K562 (cell line): ENCODE measurements around the gene MYCT1. TPM values are rescaled to one million over a fixed set of nuclear protein-coding genes. Genes with fewer than 3 reads are reported as not detected.

ENCODE experiments used
- ATAC-seq: fragments of 200-7000 bp; cut with Tn5 transposase; 3 replicates; pipeline ENCODE4 v1.9.1; 2020; ENCODE audit warnings: moderate library complexity
- BruUV-seq: library from RNA; stranded (reverse); fragments of 400-500 nt; replicated peaks from 2 replicates; lab custom pipeline; 2021; lab: Mats Ljungman, UMichigan
- CTCF ChIA-PET: fragments of 300-600 bp; formaldehyde crosslinking; extraction: SDS; loops from one replicate; lab custom pipeline; 2021; ENCODE audit warnings: low intra/inter-chr PET ratio; lab: Yijun Ruan, JAX
- POLR2A ChIA-PET: fragments of 300-600, 350-650 bp; sonication (Branson Sonifier 250); formaldehyde crosslinking; extraction: SDS; loops from one replicate; lab custom pipeline; 2021; ENCODE audit warnings: antibody characterized with exemption, inconsistent platforms; lab: Yijun Ruan, JAX
- DNase-seq, 4 experiments: peaks; one replicate each; pipeline versions ENCODE4 v3.0.0 to v3.0.0-alpha.2; 2011 to 2018; ENCODE audit warnings: low spot score in 3 of 4, mixed read lengths in 3 of 4; ENCODE audit errors: extremely low read depth in 1 of 4
- FAIRE-seq: peaks from 2 replicates; lab custom pipeline; 2011; peaks lifted over from hg19 to GRCh38; lab: Jason Lieb, UNC
- H2AFZ ChIP-seq: 2 replicates; pipeline ENCODE4 v1.6.0; 2011; ENCODE audit warnings: low read depth, low read length, control low read depth, inconsistent platforms
- H3K27ac ChIP-seq: fragments of 200-600 bp; 3 replicates; pipeline ENCODE4 v1.8.0; 2011; ENCODE audit warnings: low read depth, mild to moderate bottlenecking, control low read depth, inconsistent platforms, low read length, moderate library complexity, mixed read lengths; ENCODE audit errors: extremely low read depth
- H3K27me3 ChIP-seq, 2 experiments: fragments of 300-600 bp in 1 of 2; 2 replicates in 1 of 2; 3 replicates in 1 of 2; pipeline versions ENCODE4 v1.6.0 to v1.8.0; 2011; ENCODE audit warnings: inconsistent platforms in 2 of 2, low read length in 2 of 2, mild to moderate bottlenecking in 1 of 2, mixed read lengths in 1 of 2, moderate library complexity in 1 of 2; ENCODE audit not compliant: control insufficient read depth in 2 of 2, insufficient read depth in 2 of 2
- H3K36me3 ChIP-seq: fragments of 300-600 bp; 3 replicates; pipeline ENCODE4 v1.8.0; 2011; ENCODE audit warnings: mild to moderate bottlenecking, low read length, inconsistent platforms; ENCODE audit not compliant: control insufficient read depth, insufficient read depth
- H3K4me1 ChIP-seq, 2 experiments: fragments of 200-600 bp in 1 of 2; replicated peaks in 1 of 2; 2 replicates in 1 of 2; 3 replicates in 1 of 2; pipeline versions ENCODE4 v1.5.1 to v1.8.0; 2011; ENCODE audit warnings: inconsistent platforms in 2 of 2, low read length in 2 of 2, mild to moderate bottlenecking in 1 of 2, mixed read lengths in 1 of 2, moderate library complexity in 1 of 2; ENCODE audit not compliant: control insufficient read depth in 2 of 2, insufficient read depth in 2 of 2
- H3K4me2 ChIP-seq: 2 replicates; pipeline ENCODE4 v1.6.1; 2011; ENCODE audit warnings: low read length, control low read depth, inconsistent platforms, mixed read lengths; ENCODE audit not compliant: insufficient read depth
- H3K4me3 ChIP-seq: fragments of 200-600 bp; sonication (generic), shearing (Covaris generic); 2 replicates; pipeline ENCODE4 v1.5.1; 2016; ENCODE audit warnings: control low read depth, inconsistent platforms
- H3K79me2 ChIP-seq: fragments of 200-600 bp; 3 replicates; pipeline ENCODE4 v1.8.0; 2011; ENCODE audit warnings: low read length, inconsistent platforms; ENCODE audit not compliant: control insufficient read depth, insufficient read depth
- H3K9ac ChIP-seq, 2 experiments: 2 replicates each; pipeline versions ENCODE4 v1.6.0 to v1.6.1; 2011; ENCODE audit warnings: low read depth in 2 of 2, low read length in 2 of 2, control low read depth in 1 of 2, inconsistent platforms in 1 of 2, mild to moderate bottlenecking in 1 of 2, mixed read lengths in 1 of 2; ENCODE audit not compliant: insufficient read depth in 1 of 2
- H3K9me1 ChIP-seq: one replicate; pipeline ENCODE4 v1.6.0; 2011; ENCODE audit warnings: inconsistent platforms, mild to moderate bottlenecking, low read length, moderate library complexity; ENCODE audit not compliant: control insufficient read depth, insufficient read depth
- H3K9me3 ChIP-seq: replicated peaks from 2 replicates; pipeline ENCODE4 v1.5.1; 2011; ENCODE audit warnings: low read depth, low read length, inconsistent platforms; ENCODE audit not compliant: control insufficient read depth, insufficient read depth
- H4K20me1 ChIP-seq: replicated peaks from 2 replicates; pipeline ENCODE4 v1.6.1; 2011; ENCODE audit warnings: low read length, inconsistent platforms, mixed read lengths; ENCODE audit not compliant: control insufficient read depth, insufficient read depth
- CXXC5 ChIP-seq: fragments of 250-450 bp; sonication (Bioruptor Pico); IDR thresholded peaks from 2 replicates; pipeline ENCODE4 v1.8.0; 2022; ENCODE audit warnings: inconsistent platforms, mild to moderate bottlenecking, moderate library complexity
- ELF4 ChIP-seq: fragments of 450-650 bp; formaldehyde crosslinking; IDR thresholded peaks from 2 replicates; pipeline ENCODE4 v1.4.0; 2022; ENCODE audit warnings: missing genetic modification characterization
- ETS1 ChIP-seq: conservative IDR thresholded peaks from 2 replicates; pipeline ENCODE4 v1.6.1; 2011; ENCODE audit warnings: low read depth, mild to moderate bottlenecking, low read length; ENCODE audit not compliant: control insufficient read depth
- KLF6 ChIP-seq: fragments of 250-450 bp; sonication (Bioruptor Pico); IDR thresholded peaks from 2 replicates; pipeline ENCODE4 v1.4.0; 2020; ENCODE audit warnings: mild to moderate bottlenecking, moderate library complexity, borderline replicate concordance
- PHB ChIP-seq: fragments of 250-450 bp; sonication (Bioruptor Pico); IDR thresholded peaks from 2 replicates; pipeline ENCODE4 v1.5.0; 2021
- SLC30A9 ChIP-seq: fragments of 250-450 bp; sonication (Bioruptor Pico); IDR thresholded peaks from 2 replicates; pipeline ENCODE4 v1.8.0; 2022; ENCODE audit warnings: mild to moderate bottlenecking, moderate library complexity
- SMARCA4 ChIP-seq: fragments of 450-650 bp; IDR thresholded peaks from 2 replicates; pipeline ENCODE4 v1.6.1; 2016
- STAT5B ChIP-seq: fragments of 250-450 bp; sonication (Bioruptor Pico); IDR thresholded peaks from 2 replicates; pipeline ENCODE4 v1.8.0; 2021; ENCODE audit warnings: mild to moderate bottlenecking, inconsistent platforms
- STAT6 ChIP-seq: sonication (generic); formaldehyde crosslinking; IDR thresholded peaks from 2 replicates; pipeline ENCODE4 v1.8.1; 2023; ENCODE audit warnings: mild to moderate bottlenecking, missing genetic modification reagents
- TARDBP ChIP-seq: fragments of 450-650 bp; IDR thresholded peaks from 2 replicates; pipeline ENCODE4 v1.6.1; 2016
- ZBTB49 ChIP-seq: sonication (generic); formaldehyde crosslinking; IDR thresholded peaks from 2 replicates; pipeline ENCODE4 v1.8.0; 2022; ENCODE audit warnings: missing genetic modification reagents, mild to moderate bottlenecking, borderline replicate concordance
- ZNF347 ChIP-seq: fragments of 450-650 bp; formaldehyde crosslinking; IDR thresholded peaks from 2 replicates; pipeline ENCODE4 v1.4.0; 2020; ENCODE audit warnings: low read depth, mild to moderate bottlenecking, moderate library complexity
- ZNF75A ChIP-seq: fragments of 450-650 bp; formaldehyde crosslinking; IDR thresholded peaks from 2 replicates; pipeline ENCODE4 v1.4.0; 2020; ENCODE audit warnings: mild to moderate bottlenecking
- ZNF778 ChIP-seq: fragments of 450-650 bp; formaldehyde crosslinking; IDR thresholded peaks from 2 replicates; pipeline ENCODE4 v1.4.0; 2020; ENCODE audit warnings: mild to moderate bottlenecking, moderate library complexity
- WGBS: fragments of 100-300 bp; shearing (Covaris generic); methylation state at CpG from one replicate; pipeline ENCODE4 v1.1.6; 2016; ENCODE audit warnings: low coverage, mixed read lengths; ENCODE audit not compliant: insufficient coverage; ENCODE audit errors: missing lambda C conversion rate; 5-methylcytosine and 5-hydroxymethylcytosine counted together
- in situ Hi-C: fragments of 300-500 bp; cut with MboI; formaldehyde crosslinking; loops from 4 replicates; pipeline ENCODE4 v1.15.0; 2018; ENCODE audit warnings: inconsistent platforms, mixed read lengths
- intact Hi-C: fragments of 100-400 bp; cut with micrococcal nuclease; formaldehyde crosslinking; loops from 2 replicates; pipeline ENCODE4 v1.14.2; 2022
- polyA plus RNA-seq, 8 experiments: library from polyadenylated mRNA; depleted of rRNA in 4 of 8; stranded (reverse) in 5 of 8; unstranded in 3 of 8; fragments of >200 nt; fragmentation: Nextera tagmentation in 2 of 8; fragmentation: Illumina TruSeq in 1 of 8; extraction: Ambion mirVana in 2 of 8; extraction: Trizol in 1 of 8; gene quantifications; 2 replicates each; pipeline versions ENCODE4 v1.2.1 to v1.2.3, GENCODE V29; 2011 to 2014; ENCODE audit warnings: inconsistent platforms in 1 of 8, missing spikeins in 1 of 8
- total RNA-seq, 7 experiments: library from RNA; depleted of rRNA in 6 of 7; stranded (reverse); fragments of >200 nt in 6 of 7; fragmentation: Illumina TruSeq in 2 of 7; extraction: Trizol in 2 of 7; gene quantifications; 2 replicates each; pipeline versions ENCODE4 v1.2.1 to v1.2.3, GENCODE V29; 2011 to 2021; ENCODE audit warnings: low replicate concordance in 1 of 7

The MYCT1 gene
- total and polyA plus RNA-seq, 9 of the 15 experiments (the other 6 are each of a cell fraction or from before 2014, with no cell fraction given), result 0.04 to 0.28 (median 0.08) TPM; not detected in 2

- no peaks in the 10 kb centered on the region for H3K9me3 ChIP-seq
- no peak overlapping the region for H3K9ac ChIP-seq
- in situ Hi-C loops (no loop called here), intact Hi-C loops (no loop called here)
- POLR2A ChIA-PET, result no interaction called here
- no peak overlapping the region for H2AFZ ChIP-seq
- ATAC-seq, result no peak
- H4K20me1 ChIP-seq, result no peaks in the 10 kb centered on the region
- H3K79me2 ChIP-seq, result no peaks in the 10 kb centered on the region
- no peaks in the 10 kb centered on the region for H3K27me3 ChIP-seq
- no peaks in the 10 kb centered on the region for H3K9me1 ChIP-seq
- WGBS, result 8% methylated on average over 2 of the region's 2 CpGs
- H3K4me2 ChIP-seq, result no peak overlapping the region
- CTCF ChIA-PET, result no interaction called here
- H3K4me1 ChIP-seq, result no peaks in the 10 kb centered on the region
- no peaks in the 10 kb centered on the region for H3K36me3 ChIP-seq
- no peak for DNase-seq
- no peak overlapping the region for H3K27ac ChIP-seq
- BruUV-seq, result no TSS peak
- TF ChIP-seq PHB (CRISPR knock-in tag) (no peak), ZNF75A (CRISPR knock-in tag) (no peak), ZBTB49 (CRISPR knock-in tag) (no peak), ELF4 (CRISPR knock-in tag) (no peak), STAT6 (CRISPR knock-in tag) (no peak), SLC30A9 (CRISPR knock-in tag) (no peak), KLF6 (no peak), TARDBP (no peak), ETS1 (no peak), ZNF778 (CRISPR knock-in tag) (no peak), CXXC5 (CRISPR knock-in tag) (no peak), STAT5B (CRISPR knock-in tag) (no peak), SMARCA4 (no peak), ZNF347 (CRISPR knock-in tag) (no peak)
- TF ChIP-seq, all 486 proteins: peak for 0
- FAIRE-seq, result no peak
- no peak overlapping the region for H3K4me3 ChIP-seq
Observed at GRCh38 chr6:152769993-152770392, 72.3 kb downstream of the MYCT1 start.
